Activated CD4-positive, alpha-beta T cell treated with anti-CD3 and anti-CD28 coated beads for 4 hours (primary cell): ENCODE data around the gene TMEM240.
"Not testable (repeated sequence)": the region's sequence is repeated elsewhere in the genome, so short reads cannot be mapped to it uniquely, and the experiment has no call there.

Experiments used
- DNase-seq, 2 donors: peaks; one replicate each; pipeline ENCODE4 v3.0.0-alpha.2; 2020

TMEM240 gene

DNA sequence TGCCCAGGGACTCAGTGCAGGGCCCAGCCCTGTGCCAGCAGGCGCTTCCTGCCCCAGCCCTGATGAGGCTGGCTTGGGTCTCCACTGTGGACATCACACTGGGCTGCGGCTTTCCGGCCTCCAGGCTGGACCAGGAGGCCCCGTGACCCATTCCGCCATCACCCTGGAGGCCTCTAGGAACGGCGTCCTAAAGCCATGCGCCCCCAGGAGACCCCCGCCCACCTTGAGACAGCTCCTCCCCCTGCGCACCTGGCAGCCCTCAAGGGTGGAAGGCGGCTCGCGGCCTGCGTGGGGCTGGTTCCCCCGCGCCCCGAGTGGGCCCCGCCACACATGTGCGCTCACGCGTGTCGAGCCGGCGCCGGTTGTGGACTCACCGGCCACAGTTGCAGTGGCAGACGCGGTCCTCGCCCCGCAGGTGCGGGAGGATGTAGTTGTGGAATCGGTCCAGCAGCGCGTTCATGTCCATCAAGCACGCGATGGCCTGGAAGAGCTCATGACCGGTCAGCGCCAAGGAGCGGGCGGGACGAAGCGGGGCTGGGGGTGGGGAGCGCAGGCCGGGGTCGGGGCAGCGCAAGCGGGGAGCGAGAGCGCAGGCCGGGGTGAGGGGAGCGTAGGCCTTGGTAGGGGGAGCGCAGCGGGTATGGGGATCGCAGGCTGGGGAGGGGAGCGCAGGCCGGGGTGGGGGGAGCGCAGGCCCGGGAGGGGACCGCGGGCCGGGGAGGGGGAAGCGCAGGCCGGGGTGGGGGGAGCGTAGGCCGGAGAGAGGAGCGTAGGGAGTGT lies 924 bp downstream of the TMEM240 start:
- DNase-seq: no peak

DNA sequence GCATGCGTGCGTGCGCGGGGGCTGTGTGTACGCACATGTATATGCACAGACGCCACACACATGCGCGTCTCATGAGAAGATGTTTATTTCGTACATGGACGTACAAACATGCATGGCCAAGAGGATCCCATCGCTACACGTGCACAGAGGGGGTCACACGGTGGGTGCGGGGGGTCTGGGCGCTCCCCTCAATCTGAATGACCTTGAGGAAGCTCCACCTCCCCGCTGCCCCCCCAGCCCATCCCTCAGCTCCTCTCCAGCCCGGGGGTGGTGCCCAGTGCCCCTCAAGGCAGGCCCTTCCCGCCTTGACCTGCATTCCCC lies 1.5 kb downstream of the TMEM240 start:
- no peak for DNase-seq

DNA sequence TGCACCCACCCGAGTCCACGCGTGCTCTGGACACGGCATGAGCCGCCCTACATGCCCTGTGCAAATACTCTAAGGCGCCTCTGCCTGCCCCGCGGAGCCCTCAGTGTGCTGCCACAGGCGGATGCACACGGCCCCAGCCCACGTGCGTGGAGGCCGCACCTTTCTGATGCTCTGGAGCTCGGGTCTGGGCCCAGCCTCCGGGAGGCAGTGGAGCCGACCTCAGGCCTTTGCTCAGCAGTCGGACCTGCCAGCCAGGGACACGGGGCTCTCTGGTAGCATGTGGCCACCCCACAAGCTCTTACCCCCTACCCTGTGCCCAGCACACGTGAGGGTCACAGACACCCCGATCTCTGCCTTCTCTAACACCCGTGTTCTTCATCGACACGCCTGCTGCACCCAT lies 2.1 kb downstream of the TMEM240 start:
- DNase-seq: no peak

DNA sequence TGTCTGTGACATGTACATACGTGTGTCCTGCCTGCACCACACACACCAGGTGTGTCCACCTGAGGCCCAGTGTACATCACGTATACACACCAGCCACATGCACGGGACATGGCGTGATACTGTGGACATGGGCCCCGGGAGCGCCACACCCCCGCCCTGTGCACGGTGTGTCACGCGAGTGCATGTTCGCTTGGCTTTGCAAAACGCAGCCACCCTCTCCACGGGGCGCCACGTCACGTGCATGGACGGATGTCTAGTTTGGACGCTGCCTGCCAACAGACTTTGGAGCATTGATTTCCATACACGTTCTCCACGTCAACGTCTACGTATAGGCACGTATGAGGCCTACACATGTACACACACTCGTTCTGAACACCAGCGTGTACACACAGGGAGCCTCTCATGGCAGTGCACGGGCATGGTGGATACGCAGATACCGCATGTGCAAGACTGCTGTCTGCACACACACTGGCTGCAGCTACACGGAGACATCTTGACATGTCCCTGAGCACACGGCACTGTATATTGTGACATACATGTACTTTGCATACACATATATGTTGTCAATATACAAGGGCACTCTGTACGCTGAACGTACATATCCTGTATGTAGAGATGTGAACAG lies 2.7 kb downstream of the TMEM240 start:
- no peak for DNase-seq

DNA sequence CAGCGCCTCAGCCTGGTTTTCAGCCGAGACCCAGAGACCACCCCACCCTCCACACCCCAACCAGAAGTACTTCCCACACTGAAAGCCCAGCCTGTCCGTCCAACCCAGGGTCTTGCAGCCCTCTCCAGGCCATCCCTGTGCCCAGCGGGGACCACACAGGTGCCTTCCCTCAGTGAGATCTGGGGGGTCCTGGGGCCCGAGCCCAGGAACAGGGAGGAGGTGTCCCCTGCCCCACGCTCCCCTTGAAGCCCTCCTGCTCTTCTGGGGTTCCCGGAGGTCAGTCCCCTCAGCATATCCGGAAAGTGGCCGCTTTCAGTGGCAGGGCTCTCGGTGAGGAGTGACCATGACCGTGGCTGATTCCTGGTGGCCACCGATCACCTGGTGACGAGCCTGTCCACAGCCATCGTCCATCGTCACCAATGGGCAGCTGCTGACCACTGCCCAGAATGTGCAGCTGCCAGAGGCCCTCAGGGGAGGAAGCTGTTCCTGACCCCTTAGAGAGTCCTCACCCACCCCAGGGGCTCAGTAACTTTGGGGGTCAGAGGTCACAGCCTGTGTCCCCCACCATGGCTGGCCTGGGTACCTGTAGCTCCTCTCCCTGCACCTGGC lies 3.4 kb downstream of the TMEM240 start:
- no peak for DNase-seq

DNA sequence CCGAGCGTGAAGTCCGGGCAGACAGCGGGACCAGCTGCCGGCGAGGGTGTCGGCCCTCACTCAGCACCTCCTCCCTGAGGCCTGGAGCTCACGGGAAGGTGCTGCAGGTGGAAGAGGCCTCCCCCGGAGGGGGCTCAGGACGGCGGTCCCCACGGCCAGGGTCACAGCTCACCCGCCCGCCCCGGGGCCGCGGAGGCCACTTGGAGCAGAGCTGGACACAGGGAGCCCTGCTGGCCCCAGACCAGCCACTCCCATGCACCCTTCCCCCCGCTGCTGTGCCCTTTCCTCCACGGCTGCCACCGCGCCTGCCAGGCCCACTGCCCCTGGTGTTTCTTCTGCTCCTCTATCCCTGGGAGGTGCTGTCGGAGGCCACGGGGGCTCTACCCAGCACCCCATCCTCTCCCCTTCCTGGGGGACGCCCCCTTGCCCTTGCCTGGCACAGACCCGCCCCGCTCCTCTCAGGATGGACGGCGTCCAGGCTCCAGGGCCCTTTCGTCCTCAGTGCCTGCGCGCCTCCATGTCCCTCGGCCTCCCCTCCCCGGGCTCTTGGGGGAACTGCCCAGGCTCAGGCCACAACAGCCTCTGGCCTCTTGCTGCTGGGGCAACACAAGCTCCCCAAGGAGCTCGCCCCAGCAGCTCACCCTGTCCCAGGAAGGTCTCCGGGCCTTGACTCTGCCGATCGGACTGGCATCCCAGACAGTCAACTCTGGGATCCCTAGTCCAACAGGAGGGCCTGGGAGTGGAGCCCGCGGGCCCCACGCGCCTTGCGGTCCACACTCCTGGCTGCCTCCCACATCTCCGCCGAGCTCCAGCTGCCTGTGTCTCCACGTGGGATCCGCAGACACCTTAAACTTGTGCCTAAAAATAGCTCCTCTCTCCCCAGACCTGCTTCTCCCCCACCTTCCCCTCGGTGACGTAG lies 4.1 kb downstream of the TMEM240 start:
- no peak for DNase-seq

DNA sequence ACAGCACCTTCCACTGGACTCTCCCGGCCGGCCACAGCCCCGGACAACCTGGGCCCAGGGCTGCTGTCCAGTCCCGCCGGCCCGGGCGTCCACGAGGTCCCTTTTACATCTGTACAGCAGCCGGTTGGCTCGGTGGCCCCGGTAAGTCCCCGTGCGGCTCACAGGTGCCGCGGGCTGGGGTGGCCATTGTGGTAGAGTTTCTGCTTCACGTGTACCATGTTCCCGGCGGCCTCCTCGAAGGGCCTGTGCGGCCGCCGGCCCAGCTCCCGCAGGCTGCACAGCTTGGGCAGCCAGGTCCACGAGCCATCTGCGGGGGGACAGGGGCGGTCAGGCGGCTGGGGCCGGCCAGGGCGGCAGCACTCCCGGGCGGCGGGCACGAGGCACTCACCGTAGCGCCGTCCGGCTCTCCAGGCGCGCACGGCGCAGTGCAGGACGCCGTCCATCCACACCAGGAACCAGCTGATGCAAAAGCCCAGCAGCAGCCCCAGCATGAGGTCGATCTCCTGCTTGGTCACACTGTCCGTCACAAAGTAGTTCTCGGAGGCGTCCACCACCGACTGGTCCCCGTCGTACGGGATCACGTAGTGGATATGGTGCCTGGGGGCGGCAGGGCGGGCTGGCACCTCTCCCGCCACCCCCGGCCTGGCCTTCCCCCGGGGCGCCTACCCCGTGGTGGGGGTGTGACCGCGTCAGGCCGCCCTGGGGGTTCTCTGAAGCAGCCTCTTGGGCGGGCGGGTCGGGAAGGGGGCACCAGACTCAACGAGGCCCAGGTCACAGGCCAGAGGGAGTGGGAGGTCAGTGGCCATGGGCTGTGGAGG lies 5.0 kb downstream of the TMEM240 start:
- no peak for DNase-seq

DNA sequence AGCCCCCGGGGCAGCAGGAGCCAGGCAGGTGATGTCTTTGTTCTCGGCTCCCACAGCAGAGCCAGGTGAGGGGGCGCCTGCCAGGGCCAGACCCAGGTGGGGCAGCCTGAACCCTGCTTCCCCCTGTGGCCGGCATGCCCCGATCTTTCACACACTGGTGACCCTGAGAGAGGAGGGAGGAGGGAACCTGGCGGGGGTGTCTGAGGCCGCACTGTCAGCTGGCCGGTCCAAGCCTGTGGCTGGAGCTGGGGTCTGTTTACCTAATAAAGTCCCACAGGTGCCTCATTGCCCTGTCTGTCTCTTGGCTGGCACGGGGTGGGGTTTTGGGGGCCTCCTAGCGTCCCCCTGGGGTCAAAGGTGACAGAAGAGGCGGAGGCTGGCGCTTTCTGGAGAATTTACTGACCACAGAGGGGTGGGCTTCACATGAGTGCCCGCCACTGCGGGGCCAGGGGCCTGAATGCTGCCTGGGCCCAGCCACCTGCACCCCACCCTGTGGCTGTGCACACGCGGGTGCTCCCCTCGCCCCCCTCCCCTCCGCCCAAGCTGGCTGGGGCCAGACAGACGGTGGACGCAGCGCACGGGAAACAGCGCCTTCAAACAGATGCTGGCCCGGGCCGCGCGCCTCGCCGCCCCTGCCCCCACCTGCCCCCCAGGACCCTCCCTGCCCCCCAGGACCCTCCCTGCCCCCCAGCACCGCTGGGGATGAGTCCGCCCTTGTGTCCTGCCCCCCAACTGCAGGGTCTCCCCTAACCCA lies 5.8 kb downstream of the TMEM240 start:
- no peak for DNase-seq

DNA sequence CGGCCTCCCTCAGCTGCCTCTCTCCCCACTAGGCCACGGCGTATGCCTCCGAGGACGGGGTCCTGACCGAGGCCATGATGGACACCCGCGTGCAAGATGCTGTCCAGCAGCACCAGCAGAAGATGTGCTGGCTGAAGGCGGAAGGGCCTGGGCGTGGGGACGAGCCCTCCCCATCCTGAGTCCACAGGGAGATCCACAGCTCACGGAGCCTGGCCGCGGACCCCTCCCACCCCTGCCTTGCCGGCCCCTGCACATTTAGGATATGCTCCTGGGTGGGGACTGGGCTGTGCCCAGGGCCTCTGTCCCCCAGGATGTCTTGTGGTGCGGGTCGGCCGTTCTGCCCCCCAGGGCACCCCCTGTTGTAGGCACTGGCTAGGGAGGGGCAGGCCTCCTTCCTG lies 6.5 kb downstream of the TMEM240 start:
- DNase-seq: not testable (repeated sequence)

DNA sequence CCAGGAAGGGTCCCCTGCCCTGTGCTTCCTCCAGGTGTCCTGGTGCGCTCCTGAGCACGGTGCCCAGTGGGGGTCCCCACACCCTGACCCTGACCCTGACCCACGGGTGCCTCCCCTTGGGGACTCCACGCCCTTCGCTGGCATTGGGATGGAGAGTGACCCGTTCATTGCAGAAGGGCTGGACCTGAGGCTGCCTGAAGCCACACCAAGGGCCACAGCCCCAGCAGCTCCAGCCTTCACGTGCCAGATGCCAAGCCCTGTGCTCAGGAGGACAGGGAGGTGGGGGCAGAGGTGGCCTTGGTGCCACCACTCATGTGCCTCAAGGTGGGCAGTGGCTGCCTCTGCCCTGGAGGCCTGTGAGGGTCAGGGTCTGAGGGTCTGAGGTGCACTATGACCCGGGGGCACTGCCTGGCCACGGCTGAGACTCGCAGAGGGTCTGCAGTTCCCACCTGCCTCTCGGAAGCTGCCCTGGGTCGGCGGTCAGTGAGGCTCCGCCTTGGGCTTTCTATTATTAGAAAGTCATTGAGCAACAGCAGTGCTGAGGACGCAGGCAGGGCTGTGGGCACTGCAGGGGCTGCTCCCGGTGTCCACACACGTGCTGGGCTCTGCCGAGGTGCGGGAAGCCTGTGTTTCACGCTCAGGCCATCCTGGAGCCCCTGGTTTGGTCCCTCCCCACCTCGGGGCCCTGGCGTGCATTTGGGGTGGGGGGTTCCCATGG lies 7.1 kb downstream of the TMEM240 start:
- not testable (repeated sequence) for DNase-seq

DNA sequence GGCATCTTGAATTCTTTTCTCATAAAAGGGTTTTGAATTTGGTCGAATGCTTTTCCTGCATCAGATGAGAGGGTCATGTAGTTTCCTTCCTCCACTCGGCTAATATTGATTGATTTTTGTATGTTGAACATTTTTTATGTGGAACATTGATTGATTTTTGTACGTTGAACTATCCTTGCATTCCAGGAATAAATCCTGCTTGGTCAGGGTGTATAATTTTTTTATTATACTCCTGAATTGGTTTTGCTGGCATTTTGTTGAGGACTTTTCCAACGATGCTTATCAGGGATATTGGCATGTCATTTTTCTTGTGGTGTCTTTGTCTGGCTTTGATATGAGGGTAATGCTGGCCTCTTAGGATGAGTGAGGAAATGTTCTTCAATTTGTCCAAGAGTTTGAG lies 8.5 kb downstream of the TMEM240 start:
- DNase-seq: no peak

DNA sequence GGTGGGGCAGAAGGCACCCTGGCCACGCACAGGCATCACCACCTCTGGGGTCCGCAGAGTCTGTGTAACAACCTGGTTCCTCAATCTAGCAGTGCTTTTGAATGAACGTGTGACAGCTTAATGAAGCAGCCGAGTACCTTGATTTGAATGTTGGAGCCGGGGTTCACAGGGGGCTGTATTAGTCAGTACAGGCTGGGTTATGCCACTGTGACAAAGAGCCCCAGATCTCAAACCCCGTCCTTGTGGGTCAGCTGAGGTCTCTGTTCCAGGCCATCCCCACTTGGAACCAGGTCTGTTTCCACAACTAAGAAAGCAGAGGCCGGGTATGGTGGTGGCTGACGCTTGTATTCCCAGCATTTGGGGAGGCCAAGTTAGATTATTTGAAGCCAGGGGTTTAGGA lies 10.5 kb downstream of the TMEM240 start:
- no peak for DNase-seq

DNA sequence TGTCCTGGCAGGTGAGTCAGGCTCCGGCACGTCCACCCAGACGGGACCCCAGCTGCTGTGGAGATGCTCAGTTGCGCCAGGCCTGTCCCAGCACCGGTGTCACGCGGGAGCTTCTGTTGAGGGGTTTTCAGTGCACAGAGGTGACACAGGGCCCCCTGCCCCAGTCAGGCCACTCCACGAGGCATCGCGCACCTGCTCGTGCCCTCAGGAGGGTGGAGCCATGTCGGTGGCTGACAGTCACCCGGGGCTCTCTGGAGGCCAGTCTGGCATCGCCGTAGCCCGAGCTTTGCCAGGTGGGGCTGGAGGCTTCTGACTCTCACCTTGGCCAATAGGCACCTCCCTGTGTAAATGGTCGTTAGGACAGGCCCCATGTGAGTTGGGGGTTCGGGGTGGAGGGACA lies 11.1 kb downstream of the TMEM240 start:
- no peak for DNase-seq

DNA sequence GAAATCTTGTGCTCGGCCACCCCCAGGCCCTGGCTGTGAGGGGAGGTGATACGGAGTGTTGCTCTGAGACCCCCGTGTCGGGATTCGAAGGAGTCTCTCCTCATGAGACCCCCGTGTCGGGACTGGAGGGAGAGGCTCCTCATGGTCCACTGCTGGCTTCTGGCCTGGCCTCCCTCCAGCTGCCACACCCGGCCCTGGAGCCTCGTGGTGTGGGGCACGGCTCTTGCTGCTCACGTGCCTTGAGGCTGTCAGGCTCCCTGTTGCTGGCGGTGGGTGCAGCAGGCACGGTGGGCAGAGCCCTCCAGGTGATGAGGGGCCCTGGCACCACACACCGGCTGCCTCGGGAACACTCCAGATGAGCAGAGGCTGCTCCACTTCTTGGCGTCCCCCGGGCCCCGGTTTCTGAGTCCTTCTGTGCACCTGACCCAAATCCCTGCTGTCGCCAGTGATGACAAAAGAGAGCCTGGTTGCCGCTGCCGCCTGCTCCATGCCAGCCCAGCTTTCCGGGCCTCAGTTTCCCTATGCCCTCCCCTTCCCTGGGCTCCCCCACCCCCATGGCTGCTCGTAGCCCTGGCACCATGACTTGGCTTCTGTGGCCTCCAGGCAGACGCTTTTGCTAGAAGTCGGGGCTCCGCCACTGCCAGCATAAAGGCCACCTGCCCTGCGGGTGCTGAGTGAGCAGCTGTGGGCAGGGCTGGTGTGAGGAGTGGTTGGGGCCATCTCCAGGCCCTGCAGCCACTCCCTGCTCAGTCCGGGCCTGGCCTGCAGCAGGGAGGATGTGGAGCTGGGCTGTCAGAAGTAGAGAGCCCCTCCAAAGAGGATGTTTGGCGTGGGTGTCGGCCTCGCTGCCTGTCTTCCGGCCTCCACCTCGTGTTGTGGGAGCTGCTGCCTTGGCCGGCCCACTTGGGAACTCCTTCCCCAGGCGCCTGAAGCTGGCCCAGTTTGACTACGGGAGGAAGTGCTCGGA lies 11.8 kb downstream of the TMEM240 start:
- no peak for DNase-seq

DNA sequence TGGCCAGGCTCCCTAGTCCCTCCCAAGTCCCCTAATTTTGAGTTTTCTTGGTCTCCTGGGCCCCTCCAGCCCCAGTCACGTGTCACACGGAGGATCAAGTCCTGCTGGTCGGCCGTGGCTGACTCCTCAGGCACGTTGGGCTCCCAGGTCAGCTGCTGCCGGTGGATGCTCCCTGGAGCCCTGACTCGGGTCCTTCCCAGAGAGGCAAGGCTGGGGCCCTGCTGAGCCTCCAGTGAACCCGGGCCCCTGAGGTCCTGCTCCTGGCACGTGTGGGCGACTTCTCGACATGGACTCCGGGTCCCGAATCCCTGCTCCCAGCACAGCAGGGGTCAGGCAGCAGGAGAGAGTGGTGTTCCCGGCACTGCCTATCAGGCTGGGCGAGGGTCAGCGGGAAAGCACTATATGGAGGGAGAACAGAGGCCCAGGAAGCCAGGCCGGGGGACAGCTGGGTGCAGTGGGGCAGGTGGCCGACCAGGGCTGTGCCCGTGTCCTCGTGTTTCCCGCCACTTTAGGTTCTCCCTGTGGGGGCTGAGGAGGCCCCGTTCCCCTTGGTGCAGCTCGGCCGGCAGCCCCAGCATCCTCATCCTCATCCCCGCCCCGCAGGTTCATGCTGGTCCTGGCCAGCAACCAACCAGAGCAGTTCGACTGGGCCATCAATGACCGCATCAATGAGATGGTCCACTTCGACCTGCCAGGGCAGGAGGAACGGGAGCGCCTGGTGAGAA lies 13.2 kb downstream of the TMEM240 start:
- DNase-seq: no peak

DNA sequence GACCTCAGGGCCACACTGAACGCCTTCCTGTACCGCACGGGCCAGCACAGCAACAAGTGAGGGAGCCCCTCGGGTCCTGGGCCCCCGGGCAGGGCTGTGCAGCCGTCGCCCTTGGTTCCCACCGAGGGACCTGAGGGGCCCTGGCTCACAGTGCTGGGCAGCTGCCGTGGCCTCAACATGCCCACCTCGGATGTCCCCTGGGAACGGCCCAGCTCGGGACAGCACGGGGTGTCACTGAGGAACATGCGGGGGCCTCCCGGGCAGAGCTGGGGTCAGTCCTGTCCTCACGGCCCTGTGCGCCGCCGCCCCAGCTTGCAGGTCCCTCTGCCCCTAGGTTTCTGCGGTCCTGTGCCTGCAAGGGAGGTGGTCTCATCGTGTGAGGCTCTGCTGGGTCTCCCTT lies 13.9 kb downstream of the TMEM240 start:
- not testable (repeated sequence) for DNase-seq

DNA sequence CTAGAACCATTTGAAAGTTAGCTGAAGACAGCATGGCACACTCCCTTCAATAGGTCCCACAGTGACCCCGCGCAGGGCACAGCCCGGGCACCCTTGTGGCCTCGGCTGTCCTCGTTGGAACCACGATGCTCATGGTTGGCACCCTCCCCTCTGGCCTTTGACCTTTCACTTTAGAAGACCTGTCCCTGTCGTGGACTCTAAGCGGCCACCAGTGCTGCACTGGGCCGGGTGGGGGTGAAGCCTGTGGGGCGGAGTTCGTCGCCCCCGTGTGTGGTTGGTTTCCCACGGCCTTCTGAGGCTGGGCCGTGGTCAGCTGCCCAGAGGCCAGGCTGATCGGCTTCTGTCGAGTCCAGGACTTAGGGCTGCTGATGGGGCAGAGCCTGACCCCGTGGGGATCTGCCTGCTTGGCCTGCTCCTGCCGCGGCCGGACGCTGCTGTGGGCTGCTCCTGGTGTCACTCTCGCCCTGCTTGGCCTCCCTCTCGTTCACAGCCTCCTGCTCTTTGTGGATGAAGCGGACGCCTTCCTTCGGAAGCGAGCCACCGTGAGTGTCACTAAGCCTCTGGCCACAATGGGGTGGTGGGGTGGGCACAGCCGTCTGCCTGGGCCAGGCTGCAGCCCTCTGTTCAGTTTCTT lies 15.6 kb downstream of the TMEM240 start:
- not testable (repeated sequence) for DNase-seq

DNA sequence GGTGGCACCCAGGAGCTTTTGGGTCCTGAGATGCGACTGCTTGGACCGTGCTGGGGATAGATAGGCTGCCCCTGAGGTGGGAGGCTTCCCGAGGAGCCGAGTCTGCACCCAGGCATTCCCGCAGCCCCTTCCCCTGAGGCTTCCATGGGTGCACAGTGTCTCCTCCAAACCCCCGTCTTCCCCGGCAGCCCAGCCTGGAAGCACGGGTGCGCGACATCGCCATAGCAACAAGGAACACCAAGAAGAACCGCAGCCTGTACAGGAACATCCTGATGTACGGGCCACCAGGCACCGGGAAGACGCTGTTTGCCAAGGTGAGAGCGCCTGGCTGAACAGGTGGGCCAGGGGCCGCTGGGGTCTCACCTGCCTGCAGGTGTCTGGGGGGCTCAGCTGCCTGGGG lies 16.8 kb downstream of the TMEM240 start:
- DNase-seq: not testable (repeated sequence)

DNA sequence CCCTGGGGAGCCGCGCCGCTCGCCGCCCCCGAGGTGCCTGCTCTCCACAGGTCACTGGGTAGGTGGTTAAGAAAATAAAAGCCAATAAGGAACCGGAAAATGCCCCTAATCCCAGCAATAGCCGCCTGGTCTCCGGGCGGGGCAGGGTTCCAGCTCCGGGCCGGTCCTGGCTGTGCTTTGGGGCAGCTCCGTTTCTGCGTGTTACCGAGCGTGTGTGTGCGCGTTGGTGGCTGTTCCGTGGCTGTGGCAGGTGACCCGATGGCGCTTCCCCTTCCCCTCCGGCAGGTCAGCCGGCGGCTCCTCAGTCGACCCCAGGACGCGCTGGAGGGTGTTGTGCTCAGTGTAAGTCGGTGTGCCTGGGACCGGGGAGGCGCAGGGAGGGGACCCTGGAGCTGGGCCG lies 17.2 kb downstream of the TMEM240 start:
- not testable (repeated sequence) for DNase-seq
